Superior temporal gyrus (tissue), 1 donor: ENCODE results near the gene KRT77.
A peak's percentile ranks its signal among the peaks of the same experiment; 100 is the strongest.

Experiments
- DNase-seq: peaks from one replicate; pipeline ENCODE4 v3.0.0-alpha.2; 2016; ENCODE audit errors: extremely low spot score

Gene KRT77

GRCh38 chr12:52692254-52692653, 11.1 kb downstream of the KRT77 start:
- no peak for DNase-seq

DNA sequence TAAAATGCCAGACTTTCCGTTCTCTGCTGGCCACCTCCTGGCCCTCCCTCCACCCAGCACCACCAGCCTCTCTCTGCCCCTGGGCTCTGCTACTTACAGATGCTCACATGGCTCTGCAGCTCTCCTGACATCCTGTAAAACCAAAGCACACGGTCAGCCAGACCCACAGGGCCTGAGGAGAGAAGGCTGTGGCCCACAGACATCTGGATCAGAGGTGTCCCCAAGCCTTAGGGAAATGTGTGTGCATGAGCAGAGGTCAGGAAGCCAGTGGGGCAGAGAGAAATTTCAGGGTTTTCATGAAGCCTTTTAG, 11.5 kb downstream of the KRT77 start:
- DNase-seq: no peak

DNA sequence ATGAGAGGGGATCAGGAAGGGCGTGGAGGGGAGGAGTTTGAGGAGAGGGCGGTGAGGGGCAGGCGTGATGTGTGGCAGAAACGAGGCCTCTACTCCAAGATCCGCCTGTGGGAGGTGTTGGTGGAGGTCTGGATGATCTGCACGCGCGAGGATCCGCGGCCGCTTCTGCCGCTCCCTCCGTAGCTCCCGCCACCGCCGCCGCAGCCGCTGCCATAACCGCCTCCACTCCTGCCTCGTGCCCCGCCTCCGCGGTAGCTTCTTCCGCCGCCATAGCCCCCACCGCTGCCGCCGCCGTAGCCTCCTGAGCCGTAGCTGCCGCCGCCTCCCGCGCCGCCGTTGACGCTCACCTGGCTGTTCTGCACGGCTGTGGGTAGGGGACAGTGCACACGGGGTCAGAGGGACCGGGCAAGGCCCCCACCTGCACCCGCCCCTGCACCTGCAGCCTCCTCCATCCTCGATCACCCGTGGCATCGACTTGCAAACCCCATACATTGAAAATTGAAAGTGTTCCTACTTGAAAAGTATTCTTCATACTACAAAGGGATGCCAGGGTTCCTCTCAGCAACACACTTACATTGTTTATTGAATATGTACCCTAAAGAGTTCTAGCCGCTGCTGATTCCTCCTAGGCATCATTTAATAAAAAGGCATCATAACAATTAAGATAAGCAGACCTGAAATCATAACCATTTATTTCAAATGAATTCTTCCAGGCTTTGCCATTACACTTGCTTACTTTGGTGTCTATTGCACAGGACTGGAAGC, 12.1 kb downstream of the KRT77 start:
- DNase-seq: no peak

- no peak for DNase-seq
These were observed 12.8 kb downstream of the KRT77 start for GRCh38 chr12:52690351-52691075.

DNA sequence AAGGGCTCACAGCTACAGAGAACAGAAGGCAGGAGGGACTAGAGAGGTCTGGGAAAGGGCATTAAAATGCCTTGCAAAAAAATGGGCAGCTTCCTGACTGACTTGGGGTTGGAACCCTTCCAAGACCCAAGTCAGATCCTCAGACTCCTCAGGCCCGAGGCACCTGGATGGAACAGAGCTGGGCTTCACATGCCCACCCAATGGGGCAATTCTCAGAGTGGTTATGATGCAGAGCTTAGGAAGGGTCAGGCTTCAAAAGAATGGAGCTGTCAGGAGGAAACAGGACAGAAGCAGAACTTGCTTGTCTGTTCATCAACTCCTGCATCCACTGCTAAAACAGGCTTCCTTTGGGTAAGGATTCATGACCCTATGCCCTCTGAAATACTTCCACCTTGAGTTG, 13.4 kb downstream of the KRT77 start:
- no peak for DNase-seq

GRCh38 chr12:52689239-52689638, 14.1 kb downstream of the KRT77 start:
- DNase-seq: no peak

DNA sequence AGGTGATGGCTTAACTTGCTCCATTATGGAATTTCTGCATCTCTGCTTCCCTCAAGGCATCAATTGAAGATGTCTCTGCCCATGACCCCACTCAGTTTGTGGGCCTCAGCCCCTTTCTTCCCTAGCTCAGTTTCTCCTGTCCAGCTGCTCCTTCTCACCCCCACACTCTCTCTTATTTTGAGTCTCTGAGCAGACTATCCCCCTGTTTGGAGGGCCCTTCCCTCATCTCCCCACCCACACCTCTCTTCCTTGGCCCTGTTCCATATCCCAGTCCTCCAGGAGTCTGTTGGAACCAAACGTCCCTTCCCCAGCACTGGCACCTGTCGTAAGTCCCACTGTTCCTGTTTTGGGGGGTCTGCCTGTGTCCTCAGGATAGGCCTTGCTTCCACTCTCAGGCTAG, 14.8 kb downstream of the KRT77 start:
- no peak for DNase-seq

GRCh38 chr12:52687497-52688385, 15.6 kb downstream of the KRT77 start:
- no peak for DNase-seq

- DNase-seq: no peak
These were observed 16.4 kb downstream of the KRT77 start for GRCh38 chr12:52686756-52687487.

- DNase-seq: no peak
These were observed 17.3 kb downstream of the KRT77 start for GRCh38 chr12:52686063-52686462.

GRCh38 chr12:52685406-52685890, 17.9 kb downstream of the KRT77 start:
- no peak for DNase-seq

- no peak for DNase-seq
These were observed 18.9 kb downstream of the KRT77 start for GRCh38 chr12:52684431-52684830.

GRCh38 chr12:52683575-52684300, 19.6 kb downstream of the KRT77 start:
- no peak for DNase-seq

GRCh38 chr12:52682938-52683574, 20.3 kb downstream of the KRT77 start:
- DNase-seq: peak; percentile 35

GRCh38 chr12:52682381-52682660, 21.0 kb downstream of the KRT77 start:
- DNase-seq: no peak

DNA sequence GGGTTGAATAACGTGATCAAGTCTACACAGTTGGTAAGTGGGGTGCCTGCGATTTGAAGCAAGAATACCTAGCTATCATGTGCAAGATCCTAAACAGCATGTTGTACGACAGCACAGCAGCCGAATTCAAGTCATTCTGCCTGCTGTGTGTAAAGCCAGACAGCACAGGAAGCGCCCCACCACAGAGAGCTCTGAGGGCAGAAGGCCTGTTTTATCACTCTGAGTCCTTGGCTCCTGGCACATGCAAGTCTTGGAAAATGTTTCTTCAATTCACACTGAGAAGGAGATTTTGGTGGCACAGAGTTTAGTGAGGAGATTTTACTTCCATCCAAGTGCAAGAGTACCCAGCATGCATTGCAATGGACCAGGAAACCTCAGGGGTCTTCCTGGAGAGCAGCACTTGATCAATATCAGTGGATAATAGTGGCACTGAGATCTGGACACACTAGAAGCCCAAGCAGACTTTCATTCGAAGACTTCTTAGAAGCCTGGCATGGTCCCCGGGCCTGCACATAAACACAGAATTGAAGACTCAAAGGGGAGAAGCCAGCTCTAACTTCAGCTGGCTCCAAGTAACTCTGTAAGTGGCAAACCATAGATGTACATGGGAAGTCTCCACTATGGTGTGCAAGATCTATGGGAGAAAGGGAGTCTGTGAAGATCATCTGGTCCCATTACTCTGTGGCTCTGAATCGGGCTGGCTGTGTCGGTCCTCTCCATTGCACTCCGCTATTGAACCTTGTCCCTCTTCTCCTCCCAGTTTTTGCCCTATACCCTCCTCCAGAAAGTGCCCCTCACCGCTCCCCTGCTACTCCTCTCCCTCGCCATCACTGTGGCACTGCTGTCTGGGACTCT, 21.6 kb downstream of the KRT77 start:
- no peak for DNase-seq

DNA sequence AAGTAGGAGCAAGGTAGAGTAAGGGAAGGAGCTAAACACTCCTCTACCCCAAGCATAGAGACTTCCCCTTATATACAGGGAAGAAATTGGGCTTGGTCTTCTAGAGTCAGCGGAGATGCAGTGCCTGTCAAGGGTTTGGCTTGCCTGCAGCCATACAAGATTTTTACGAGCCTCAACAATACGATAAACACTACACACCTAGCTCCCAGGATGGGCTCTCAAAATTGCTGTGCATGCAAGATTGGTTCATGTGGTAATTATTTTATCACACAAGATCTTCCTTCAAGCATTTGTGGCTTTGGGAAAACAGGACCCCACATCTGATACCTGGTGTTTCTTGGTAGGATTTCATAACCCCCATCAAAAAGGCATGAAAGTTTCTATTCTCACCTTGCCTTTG, 23.0 kb downstream of the KRT77 start, which contains the start of gene KRT1:
KRT1 (minus strand) TSS at position 45 of the 400 bp plus-strand sequence. CDS start 59 bp downstream, outside the sequence.
- DNase-seq: no peak

DNA sequence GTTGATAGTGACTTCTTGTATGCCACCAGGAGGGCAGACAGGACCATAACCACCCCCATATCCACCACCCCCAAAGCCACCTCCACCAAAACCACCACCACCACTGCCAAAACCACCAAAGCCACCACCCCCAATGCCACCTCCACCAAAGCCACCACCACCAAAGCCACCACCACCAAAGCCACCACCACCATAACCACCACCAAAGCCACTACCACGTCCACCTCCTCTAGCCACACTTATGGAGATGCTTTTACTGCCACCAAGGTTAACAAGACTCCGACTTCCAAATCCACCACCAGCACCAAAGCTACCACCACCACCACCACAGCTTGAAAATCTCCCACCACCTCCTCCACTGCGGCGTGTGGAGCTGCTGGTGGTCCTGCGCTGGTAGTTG, 23.4 kb downstream of the KRT77 start:
- DNase-seq: no peak

GRCh38 chr12:52677671-52678070, 25.7 kb downstream of the KRT77 start:
- no peak for DNase-seq

DNA sequence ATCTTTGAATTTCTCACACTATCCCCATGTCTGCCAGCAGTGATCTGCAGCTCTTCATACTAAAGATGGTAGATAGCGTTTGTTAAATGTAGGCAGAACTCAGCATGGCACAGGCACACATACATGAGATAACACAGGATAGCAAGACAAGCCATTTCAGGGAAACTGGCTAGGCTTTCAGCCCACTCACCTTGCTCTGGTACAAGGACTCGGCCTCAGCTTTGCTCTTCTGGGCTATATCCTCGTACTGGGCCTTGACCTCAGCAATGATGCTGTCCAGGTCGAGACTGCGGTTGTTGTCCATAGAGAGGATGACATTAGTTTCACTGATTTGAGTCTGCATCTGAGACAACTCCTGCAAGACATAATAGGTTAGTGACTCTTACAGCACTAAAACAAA, 26.2 kb downstream of the KRT77 start:
- no peak for DNase-seq
